Bronchial epithelial cell (primary cell): ENCODE results near the gene NAT9. TPM values are rescaled to one million over a fixed set of nuclear protein-coding genes. Genes with fewer than 3 reads are reported as not detected.

Source experiments
- DNase-seq: peaks from one replicate; pipeline ENCODE4 v3.0.0-alpha.2; 2010; ENCODE audit warnings: low read depth
- FAIRE-seq: peaks from 2 replicates; lab custom pipeline; 2011; peaks lifted over from hg19 to GRCh38; lab: Jason Lieb, UNC
- H3K27me3 ChIP-seq: 2 replicates; pipeline ENCODE4 v1.5.1; 2011; ENCODE audit warnings: low read length; ENCODE audit not compliant: control insufficient read depth, insufficient read depth
- H3K36me3 ChIP-seq: 2 replicates; pipeline ENCODE4 v1.5.1; 2011; ENCODE audit warnings: low read length; ENCODE audit not compliant: control insufficient read depth, insufficient read depth
- H3K4me3 ChIP-seq: 2 replicates; pipeline ENCODE4 v1.5.1; 2011; ENCODE audit warnings: mild to moderate bottlenecking, low read depth, low read length, control low read depth
- total RNA-seq: library from RNA; depleted of rRNA; stranded (reverse); fragments of >200 nt; gene quantifications from 2 replicates; pipeline ENCODE4 v1.2.1, GENCODE V29; 2014
- TF ChIP-seq, protein P1 (sequence below): IDR thresholded peaks from 2 replicates; pipeline ENCODE4 v1.5.1; 2011; ENCODE audit warnings: mild to moderate bottlenecking, moderate library complexity, low read length, control low read depth, inconsistent platforms; ENCODE audit not compliant: insufficient read depth, severe bottlenecking

NAT9 gene
- total RNA-seq, 1 donor from 2014 or later = 64.5 TPM

DNA sequence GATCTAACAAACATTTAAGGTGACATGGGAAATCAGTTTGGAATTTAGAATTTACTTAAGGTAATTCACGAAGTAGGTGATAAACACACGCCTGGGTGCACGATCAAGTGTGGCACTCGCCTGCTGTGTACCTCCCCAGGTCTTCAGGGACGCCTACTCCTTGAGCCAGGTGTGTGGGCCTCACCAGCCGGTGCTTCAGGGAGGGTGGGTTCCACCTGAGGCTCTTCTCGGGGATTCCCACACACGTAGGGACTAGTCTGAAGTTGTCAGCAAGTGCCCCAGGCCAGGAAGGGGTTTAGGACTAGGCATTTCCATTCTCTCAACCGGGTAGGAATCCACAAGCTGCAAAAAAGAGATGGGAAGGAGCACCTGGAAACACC is 9.8 kb upstream of the NAT9 start:
- Histone ChIP-seq H3K27me3 (no peaks in the 10 kb centered on the region), H3K4me3 (no peak overlapping the region), H3K36me3 (peaks cover 7% of the 10 kb centered on the region)
- DNase-seq = no peak
- peak; percentile 23 for FAIRE-seq
- TF ChIP-seq, protein P1, sequence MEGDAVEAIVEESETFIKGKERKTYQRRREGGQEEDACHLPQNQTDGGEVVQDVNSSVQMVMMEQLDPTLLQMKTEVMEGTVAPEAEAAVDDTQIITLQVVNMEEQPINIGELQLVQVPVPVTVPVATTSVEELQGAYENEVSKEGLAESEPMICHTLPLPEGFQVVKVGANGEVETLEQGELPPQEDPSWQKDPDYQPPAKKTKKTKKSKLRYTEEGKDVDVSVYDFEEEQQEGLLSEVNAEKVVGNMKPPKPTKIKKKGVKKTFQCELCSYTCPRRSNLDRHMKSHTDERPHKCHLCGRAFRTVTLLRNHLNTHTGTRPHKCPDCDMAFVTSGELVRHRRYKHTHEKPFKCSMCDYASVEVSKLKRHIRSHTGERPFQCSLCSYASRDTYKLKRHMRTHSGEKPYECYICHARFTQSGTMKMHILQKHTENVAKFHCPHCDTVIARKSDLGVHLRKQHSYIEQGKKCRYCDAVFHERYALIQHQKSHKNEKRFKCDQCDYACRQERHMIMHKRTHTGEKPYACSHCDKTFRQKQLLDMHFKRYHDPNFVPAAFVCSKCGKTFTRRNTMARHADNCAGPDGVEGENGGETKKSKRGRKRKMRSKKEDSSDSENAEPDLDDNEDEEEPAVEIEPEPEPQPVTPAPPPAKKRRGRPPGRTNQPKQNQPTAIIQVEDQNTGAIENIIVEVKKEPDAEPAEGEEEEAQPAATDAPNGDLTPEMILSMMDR = no peak

- TF ChIP-seq, protein P1 = peak; percentile 13
- Histone ChIP-seq H3K27me3 (no peaks in the 10 kb centered on the region), H3K36me3 (peaks cover 9% of the 10 kb centered on the region), H3K4me3 (no peak overlapping the region)
- peak; percentile 91 for FAIRE-seq
- peak; percentile 56 for DNase-seq
These were observed 9.2 kb upstream of the NAT9 start for GRCh38 chr17:74785096-74785980.

- FAIRE-seq = no peak
- DNase-seq = no peak
- H3K27me3 ChIP-seq = no peaks in the 10 kb centered on the region
- peaks cover 13% of the 10 kb centered on the region for H3K36me3 ChIP-seq
- no peak overlapping the region for H3K4me3 ChIP-seq
- TF ChIP-seq, protein P1 = no peak
These were observed 8.1 kb upstream of the NAT9 start for GRCh38 chr17:74784125-74784810.

DNA sequence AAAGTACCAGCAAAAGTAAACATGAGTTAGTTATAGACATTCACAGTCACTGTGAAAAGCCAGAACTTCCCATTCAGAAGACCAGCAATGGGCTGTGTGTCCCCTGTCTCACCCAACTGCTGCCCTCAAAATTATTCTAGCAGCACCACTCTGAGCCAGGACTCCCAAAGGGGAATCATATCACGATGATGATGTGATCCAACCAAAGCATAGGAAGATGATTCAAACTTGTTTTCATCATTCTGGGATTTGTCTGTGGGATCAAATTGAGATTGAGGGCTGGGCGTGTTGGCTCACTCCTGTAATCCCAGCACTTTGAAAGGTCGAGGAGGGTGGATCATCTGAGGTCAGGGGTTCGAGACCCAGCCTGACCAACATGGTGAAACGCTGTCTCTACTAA is 6.4 kb upstream of the NAT9 start:
- Histone ChIP-seq H3K36me3 (peaks cover 9% of the 10 kb centered on the region), H3K4me3 (no peak overlapping the region), H3K27me3 (no peaks in the 10 kb centered on the region)
- TF ChIP-seq, protein P1 = no peak
- DNase-seq (no peak), FAIRE-seq (no peak)

GRCh38 chr17:74780443-74781238 is 4.5 kb upstream of the NAT9 start:
- TF ChIP-seq, protein P1 = peak; percentile 41
- Histone ChIP-seq H3K27me3 (no peaks in the 10 kb centered on the region), H3K36me3 (peaks cover 9% of the 10 kb centered on the region), H3K4me3 (no peak overlapping the region)
- FAIRE-seq (no peak), DNase-seq (no peak)
